ENCODE results near the gene TAF10.

TAF10 gene

DNA sequence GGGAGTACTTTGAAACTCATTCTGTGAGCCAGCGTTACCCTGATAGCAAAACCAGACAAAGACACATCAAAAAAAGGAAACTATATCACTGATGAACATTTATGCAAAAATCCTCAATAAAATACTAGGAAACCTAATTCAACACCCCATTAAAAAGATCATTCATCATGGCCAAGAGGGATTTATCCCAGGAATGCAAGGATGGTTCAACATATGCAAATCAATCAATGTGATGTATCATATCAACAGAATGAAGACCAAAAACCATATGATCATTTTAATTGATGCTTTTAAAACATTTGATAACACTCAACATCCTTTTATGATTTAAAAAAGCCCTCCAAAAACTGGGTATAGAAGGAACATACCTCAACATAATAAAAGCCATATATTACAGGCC, 28.4 kb downstream of the TAF10 start:
- DNase-seq (ENCODE audit: low spot score), result no peak

DNA sequence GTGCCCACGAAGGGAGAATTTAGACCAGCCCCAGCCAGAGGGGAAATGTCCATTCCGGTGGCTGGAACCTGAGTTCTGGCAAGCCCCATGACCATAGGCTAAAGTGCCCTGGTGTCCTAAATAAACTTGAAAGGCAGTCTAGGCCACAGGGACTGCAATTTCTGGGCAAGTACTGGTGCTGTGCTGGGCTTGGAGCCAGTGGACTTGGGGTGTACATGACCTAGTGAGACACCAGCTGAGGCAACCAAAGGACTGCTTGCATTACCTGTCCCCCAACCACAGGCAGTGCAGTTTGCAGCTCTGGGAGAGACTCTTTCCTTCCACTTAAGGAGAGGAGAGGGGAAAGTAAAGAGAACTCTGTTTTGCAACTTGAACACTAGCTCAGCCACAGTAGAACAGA, 32.3 kb downstream of the TAF10 start:
- no peak for DNase-seq (ENCODE audit: low spot score)

DNA sequence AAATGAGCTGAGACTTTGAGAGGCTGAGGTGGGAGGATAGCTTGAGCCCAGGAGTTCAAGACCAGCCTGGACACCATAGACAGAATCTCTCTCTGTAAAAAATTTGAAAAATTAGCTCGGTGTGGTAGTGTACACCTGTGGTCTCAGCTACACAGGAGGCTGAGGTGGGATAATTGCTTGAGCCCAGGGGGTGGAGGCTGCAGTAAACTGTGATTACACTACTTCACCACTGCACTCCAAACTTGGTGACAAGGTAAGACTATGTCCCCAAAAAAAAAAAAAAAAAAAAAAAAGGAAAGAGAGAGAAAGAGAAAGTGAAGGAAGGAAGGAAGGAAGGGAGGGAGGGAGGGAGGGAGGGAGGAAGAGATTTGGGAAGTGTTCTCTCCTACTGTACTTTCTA, 33.9 kb downstream of the TAF10 start:
- no peak for DNase-seq (ENCODE audit: low spot score)

DNA sequence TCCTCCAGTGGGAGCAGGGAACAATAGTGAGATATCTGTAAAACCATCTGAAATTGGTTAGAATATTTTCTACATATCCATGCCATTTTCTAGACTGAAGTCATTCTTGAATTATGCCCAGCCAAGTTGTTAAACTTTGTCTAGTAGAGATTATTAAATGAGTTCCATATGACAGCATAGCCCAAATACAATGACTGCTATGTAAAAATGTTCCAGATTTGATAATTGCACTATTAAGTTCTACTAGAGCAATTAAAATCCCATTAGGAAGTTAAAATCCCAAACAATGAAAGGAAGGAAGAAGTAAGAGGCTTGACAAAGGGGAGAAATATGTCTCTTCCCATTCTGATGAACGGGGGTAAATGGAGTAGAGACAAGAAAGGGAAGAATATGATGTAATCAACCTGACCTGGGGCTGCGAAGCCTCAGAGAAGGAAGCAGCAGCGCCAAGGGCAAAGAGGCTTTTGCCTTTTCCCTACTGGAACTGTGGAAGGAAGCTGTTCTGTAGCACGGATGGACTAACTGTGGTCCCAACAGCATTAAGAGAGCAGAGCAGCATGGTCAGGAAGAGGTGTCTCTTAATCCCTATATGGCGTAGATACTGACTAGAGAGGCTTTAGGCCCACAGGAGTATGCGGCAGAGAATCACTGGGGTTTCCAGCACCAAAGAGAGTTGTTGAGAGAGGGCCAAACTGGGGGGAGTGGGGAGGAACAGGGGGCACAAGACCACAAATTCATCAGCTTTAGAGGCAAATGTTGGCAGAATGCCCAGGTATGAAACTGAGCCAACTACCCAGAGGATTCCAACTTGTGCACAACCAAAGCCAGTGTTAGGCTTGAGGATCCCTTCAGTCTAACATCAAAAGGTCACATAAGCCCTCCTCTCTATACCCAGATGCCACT, 35.3 kb downstream of the TAF10 start:
- DNase-seq (ENCODE audit: low spot score), result peak; percentile 50

DNA sequence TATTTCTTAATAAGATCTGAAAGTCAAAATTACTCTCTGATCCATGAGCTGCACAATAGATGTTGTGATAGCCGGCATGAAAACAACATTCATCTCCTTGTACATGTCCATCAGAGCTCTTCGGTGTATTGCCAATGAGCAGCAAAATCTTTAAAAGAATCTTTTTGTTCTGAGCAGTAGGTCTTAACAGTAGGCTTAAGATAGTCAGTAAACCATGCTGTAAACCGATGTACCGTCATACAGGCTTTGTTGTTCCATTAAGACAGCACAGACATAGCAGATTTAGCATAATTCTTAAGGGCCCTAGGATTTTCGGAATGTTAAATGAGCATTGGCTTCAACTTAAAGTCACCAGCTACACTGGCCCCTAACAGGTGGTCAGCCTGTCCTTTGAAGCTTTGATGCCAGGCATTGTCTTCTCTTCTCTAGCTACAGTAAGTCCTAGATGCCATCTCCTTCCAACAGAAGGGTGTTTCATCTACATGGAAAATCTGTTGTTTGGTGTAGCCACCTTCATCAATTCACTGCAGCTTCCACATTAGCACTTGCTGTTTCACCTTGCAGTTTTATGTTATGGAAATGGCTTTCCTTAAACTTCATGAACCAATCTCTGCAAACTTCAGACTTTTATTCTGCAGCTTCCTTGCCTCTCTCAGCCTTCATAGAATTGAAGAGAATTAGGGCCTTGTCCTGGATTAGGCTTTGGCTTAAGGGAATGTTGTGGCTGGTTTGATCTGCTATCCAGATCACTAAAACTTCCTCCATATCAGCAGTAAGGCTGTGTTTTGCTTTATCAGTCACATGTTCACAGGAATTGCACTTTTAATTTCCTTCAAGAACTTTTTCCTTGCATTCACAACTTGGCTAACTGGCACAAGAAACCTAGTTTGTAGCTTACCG, 37.0 kb downstream of the TAF10 start:
- DNase-seq (ENCODE audit: low spot score), result no peak

DNA sequence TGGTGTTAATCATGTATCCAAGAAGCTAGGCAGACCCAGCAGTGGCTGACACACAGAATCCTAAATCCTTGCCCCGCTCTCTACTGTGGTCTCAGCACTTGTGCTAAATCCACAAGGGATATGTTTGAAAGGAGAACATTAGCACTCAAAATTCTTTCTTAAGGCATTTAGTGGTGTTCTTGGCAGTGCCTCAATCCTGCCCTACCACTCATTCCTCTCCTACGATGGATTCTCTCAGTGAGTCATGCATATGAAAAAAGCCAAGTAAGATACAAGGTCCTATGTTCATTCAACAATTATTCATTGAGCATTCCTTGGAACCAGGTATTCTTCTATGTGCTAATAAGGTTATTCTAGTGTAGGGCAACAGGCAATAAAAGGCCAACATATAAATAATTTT, 39.8 kb downstream of the TAF10 start:
- no peak for DNase-seq (ENCODE audit: low spot score)

DNA sequence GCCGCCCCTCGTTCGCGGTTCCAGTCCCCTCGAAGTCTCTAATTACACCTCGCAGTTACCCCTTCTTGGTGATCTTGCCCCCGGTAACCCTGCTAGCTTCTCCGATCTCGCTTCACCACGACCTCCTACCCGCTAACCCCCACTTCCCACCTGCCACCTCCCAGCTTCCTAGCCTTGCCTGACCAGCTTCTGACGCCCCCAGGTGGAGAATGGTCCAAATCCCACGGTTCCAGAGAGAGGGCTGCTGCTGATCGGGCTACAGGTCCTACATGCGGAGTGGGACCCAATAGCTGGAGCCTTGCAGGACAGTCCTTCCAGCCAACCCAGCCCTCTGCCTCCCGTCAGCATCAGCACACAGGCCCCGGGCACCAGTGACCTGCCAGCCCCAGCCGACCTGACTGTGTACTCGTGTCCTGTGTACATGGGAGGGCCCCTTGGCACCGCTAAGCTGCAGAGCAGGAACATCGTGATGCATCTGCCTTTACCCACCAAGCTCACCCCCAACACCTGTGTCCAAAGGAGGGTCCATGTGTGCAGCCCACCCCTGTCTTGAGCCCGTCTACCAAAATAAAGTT, 40.5 kb downstream of the TAF10 start:
- no peak for DNase-seq (ENCODE audit: low spot score)

DNA sequence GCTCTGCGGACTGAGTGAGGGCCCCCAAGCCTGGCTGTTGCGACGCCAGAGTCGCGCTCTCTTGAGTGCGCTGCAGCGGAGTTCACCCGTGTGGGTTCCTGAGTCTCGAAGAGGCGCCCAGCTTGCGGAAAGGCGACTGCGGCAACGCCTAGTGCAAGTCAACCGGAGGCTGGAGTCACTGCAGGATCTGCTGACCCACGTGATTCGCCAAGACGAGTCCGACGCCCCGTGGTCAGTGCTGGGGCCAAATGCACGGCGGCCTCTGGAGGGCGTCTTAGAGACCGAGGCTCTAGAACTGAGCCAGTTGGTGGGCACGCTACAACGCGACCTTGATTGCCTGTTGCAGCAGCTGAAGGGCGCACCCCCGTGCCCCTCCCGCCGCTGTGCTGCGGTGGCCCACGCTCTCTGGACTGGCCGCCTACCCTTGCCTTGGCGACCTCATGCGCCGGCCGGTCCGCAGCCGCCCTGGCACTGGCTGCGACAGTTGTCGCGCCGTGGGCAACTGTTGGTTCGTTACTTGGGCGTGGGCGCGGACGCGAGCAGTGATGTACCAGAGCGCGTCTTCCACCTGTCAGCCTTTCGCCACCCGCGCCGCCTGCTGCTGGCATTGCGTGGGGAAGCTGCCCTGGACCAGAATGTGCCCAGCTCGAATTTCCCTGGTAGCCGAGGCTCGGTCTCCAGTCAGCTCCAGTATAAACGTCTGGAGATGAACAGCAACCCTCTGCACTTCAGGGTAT, 41.2 kb downstream of the TAF10 start:
- no peak for DNase-seq (ENCODE audit: low spot score)

DNA sequence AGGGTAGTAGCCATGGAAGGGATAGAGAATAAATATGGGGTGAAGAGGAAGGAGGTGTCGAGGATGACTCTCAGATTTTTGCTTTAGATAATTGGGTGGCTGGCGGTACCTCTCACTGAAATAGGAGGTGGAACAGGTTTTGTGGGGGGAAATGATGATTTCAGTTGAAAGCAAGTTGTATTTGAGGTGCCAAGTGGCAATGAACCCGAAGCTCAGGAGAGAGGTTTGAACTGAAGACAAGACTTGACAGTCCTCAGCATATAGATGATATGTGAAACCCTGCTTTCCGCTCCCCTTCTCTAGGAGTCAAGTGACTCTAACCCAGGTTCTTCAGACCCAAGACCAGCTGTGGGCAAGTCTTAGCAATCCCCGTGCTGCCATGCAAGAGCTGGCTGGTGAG, 42.3 kb downstream of the TAF10 start:
- DNase-seq (ENCODE audit: low spot score), result peak; percentile 43

DNA sequence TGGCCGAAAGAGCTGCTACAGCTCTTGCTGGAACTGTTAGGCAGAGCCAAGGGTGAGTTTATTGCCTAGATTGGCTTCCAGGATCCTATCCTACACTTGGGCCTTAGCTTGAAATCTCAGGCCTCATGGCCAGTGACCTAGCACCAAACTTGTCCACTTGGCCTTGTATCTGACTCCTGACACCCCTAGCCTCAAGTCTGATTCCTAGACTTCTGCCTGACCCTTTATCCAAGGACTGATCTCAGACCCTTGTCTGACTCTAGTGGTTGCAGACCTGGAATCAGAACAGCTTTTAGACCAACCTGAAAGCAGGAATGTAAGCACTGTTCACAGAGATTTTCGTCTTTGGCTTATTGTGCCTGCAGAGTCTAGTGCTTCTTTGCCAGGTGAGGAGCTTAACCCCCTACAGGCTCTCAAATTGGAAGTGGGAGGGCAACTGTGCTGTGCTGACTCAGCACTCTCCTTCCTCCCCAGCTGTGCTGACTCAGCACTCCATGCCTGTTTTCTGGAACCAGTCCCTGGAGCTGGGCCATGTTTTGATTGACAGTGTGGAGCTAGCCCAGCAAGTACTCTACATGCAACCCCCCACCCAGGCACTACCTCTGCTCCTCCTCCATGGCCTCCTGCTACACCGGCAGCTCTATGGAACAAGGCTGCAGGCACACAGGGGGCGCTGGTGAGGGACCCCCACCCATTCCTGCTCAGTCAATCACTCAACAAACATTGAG, 43.7 kb downstream of the TAF10 start:
- DNase-seq (ENCODE audit: low spot score), result peak; percentile 85

DNA sequence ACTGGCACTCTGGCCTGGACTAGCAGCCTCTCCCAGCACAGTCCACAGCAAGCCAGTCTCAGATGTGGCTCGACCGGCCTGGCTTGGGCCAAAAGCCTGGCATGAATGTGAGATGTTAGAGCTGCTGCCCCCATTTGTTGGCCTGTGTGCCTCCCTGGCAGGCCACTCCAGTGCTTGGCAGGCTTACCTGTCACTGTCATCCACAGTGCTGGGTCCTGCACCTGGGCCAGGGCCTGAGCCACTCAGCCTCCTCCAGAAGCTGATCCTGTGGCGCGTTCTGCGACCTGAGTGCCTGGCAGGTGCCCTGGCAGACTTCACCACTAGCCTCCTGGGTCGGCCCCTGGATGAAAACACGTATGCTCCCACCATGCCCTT, 44.7 kb downstream of the TAF10 start:
- DNase-seq (ENCODE audit: low spot score), result no peak

DNA sequence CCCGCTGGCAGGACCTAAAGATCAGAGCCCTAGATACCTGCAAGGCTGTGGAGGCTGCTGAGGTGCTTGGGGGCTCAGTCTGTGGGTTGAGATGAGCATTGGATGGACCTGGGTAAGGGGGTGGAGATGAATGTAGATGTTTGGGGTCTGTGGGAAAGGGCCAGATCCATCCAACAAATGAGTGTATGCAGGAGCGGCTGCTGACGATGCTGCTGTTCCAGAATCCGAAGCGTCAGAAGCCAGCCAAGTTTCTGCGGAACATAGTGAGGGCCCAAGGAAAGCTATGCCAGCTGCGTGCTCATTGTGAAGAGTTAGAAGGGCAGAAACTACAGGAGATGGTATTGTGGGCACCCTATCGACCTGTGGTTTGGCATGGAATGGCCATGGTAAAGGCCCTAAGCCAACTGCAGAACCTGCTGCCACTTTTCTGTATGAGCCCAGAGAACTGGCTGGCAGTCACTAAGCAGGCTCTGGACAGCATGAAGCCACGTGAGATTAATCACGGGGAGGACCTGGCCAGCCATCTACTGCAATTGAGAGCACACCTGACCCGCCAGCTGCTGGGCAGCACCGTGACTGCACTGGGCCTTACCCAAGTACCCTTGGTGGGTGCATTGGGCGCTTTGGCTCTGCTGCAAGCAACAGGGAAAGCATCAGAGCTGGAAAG, 45.2 kb downstream of the TAF10 start:
- DNase-seq (ENCODE audit: low spot score), result no peak

DNA sequence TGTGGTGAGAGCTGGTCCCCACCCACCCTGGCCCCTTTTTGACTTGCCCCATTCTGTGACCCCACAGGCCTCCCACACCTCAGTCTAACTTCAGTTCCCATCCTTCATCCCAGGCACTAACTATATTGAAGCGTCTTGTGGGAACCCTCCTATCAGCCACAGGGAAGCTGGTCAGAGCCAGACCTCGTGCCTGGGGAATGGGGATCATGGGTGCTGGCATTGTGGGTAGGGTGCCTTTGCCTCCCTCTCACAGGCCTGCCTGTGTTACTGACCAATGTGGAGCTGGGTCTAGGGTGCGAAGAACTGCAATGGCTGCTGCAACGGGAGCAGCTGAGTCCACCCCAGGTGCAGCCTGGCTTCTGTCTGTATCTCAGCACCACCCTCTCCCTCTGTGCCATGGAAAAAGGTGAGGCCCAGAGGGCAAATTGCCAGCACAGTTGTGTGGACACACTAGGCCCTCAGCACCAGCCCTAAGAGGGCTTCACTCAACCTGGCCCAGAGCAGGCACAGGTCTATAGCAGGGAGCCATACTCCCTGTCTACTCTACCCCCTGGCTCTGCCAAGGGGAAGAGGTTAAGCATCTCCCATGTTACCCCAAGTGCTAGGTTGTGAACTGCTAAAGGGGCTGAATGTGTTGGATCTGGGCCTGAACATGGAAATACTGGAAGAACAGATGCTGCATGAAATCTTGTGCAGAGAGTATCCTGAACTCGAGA, 45.9 kb downstream of the TAF10 start:
- DNase-seq (ENCODE audit: low spot score), result no peak

DNA sequence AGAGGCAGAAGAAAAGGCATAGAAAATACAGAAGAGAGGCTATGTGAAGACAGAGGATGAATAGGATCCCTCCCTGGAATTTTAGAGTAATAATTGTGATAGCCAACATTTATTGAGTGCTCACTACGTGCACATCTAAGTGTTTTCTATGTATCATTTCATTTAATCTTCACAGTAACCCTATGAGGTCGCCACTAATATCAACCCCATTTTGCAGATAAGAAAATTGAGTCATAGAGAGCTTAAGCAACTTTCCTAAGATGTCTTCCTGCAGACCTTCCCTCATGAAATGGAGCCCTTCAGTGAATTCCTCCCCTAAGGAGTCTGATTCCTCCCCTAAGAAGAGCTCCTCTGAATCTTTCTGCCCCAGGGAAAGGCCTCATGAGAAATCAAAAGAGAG, 46.7 kb downstream of the TAF10 start:
- no peak for DNase-seq (ENCODE audit: low spot score)

DNA sequence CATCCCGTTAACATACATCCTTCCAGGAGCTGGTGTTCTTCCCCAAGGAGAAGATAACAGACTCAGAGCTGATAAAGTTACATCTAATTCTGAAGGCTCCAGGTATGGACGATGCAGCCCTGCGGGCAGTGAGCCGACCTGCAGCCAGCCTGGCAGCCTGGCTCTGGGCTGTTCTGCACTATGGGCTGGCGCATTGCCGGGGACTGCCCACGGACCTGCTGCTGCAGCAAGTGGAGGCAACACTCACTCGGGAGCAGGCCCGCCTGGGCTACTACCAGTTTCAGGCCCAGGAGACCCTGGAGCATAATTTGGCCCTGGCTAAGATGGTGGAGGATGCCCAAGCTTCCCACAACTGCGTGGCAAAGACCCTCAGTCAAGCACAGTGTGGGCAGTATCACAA, 48.3 kb downstream of the TAF10 start:
- DNase-seq (ENCODE audit: low spot score), result no peak

DNA sequence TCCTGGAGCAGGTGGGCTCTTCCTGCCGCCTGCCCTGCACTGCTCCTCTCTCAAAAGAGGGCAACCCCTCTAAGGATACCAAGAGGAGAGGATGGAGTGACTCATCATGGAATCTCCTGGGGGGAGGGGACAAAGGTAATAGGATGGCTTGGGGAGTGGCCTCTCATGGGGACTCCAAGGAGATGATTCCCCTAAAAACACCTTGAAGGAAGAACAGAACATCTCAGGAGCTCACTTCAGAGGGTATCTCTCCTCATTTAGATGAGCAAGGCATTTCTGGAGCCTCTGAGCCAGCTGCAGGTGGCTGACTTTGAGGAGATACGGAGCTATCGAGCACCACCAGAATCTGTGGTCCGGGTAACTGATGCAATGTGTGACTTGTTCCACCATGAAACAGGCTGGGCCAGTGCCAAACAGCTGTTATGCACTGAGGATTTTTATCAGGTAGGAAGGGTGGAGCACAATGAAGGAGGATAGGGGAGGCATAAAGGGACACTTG, 48.8 kb downstream of the TAF10 start:
- DNase-seq (ENCODE audit: low spot score), result peak; percentile 82

DNA sequence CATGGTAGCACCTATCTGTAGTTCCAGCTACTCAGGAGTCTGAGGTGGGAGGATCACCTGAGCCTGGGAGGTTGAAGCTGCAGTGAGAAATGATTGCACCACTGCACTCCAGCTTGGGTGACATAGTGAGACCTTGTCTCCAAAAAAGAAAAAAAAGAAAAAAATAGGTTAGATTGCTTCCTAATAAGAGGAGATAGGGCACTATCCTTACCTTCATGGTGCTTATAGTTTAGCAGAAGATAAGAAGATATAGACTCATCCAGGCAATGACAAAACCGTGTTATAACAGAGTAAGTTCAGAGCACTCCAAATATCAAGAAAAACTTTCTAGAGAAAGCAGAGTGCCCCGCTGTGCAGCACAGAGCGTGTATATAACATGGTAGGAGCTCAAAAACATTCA, 50.7 kb downstream of the TAF10 start:
- DNase-seq (ENCODE audit: low spot score), result no peak

Measured in hematopoietic multipotent progenitor cell treated with erythropoietin and hydrocortisone succinate and interleukin-3 and kit ligand, for 15 days (in vitro differentiated cells).